ENCODE results near the gene CEBPA.

CEBPA gene

GRCh38 chr19:33291623-33292534 lies 10.5 kb downstream of the CEBPA start:
- H3K27ac ChIP-seq (ENCODE audit: low read length), result no peak overlapping the region
- H3K4me1 ChIP-seq (ENCODE audit: low read length), result no peaks in the 10 kb centered on the region
- no peaks in the 10 kb centered on the region for H3K36me3 ChIP-seq (replicated peaks; ENCODE audit: low read depth, low read length)
- H3K27me3 ChIP-seq (ENCODE audit: low read depth, low read length), result peaks cover 27% of the 10 kb centered on the region; the same call in 1 of the 2 replicates
- no peak overlapping the region for H2AFZ ChIP-seq (ENCODE audit: low read depth, low read length)
- no peaks in the 10 kb centered on the region for H4K20me1 ChIP-seq (ENCODE audit: insufficient read depth, low read length)
- peaks cover 14% of the 10 kb centered on the region; the same call in 1 of the 2 replicates for H3K9me3 ChIP-seq (ENCODE audit: insufficient read depth, low read length)
- no peak overlapping the region for H3K9ac ChIP-seq (ENCODE audit: low read length)
- TF ChIP-seq CTCF (IDR thresholded peaks at IDR 0.05; ENCODE audit: low read depth, low read length) (no peak), EZH2phosphoT487 (IDR thresholded peaks at IDR 0.05; ENCODE audit: low read depth) (no peak)
- H3K79me2 ChIP-seq (ENCODE audit: low read length), result no peaks in the 10 kb centered on the region
- no peak overlapping the region for H3K4me2 ChIP-seq (ENCODE audit: low read length)
- H3K4me3 ChIP-seq (ENCODE audit: low read length), result no peak overlapping the region

GRCh38 chr19:33290956-33291622 lies 11.2 kb downstream of the CEBPA start:
- Histone ChIP-seq H3K9me3 (ENCODE audit: insufficient read depth, low read length) (peaks cover 14% of the 10 kb centered on the region; the same call in 1 of the 2 replicates), H3K4me3 (ENCODE audit: low read length) (no peak overlapping the region), H3K4me2 (ENCODE audit: low read length) (no peak overlapping the region), H3K27me3 (ENCODE audit: low read depth, low read length) (peaks cover 27% of the 10 kb centered on the region; the same call in 1 of the 2 replicates), H3K79me2 (ENCODE audit: low read length) (no peaks in the 10 kb centered on the region), H3K9ac (ENCODE audit: low read length) (no peak overlapping the region), H3K27ac (ENCODE audit: low read length) (no peak overlapping the region), H3K36me3 (replicated peaks; ENCODE audit: low read depth, low read length) (no peaks in the 10 kb centered on the region), H3K4me1 (ENCODE audit: low read length) (no peaks in the 10 kb centered on the region), H2AFZ (ENCODE audit: low read depth, low read length) (no peak overlapping the region), H4K20me1 (ENCODE audit: insufficient read depth, low read length) (no peaks in the 10 kb centered on the region)
- TF ChIP-seq EZH2phosphoT487 (IDR thresholded peaks at IDR 0.05; ENCODE audit: low read depth) (no peak), CTCF (IDR thresholded peaks at IDR 0.05; ENCODE audit: low read depth, low read length) (no peak)

- Histone ChIP-seq H3K79me2 (ENCODE audit: low read length) (no peaks in the 10 kb centered on the region), H3K4me2 (ENCODE audit: low read length) (no peak overlapping the region), H3K9me3 (ENCODE audit: insufficient read depth, low read length) (peaks cover 14% of the 10 kb centered on the region; the same call in 1 of the 2 replicates), H3K36me3 (replicated peaks; ENCODE audit: low read depth, low read length) (no peaks in the 10 kb centered on the region), H3K9ac (ENCODE audit: low read length) (no peak overlapping the region), H2AFZ (ENCODE audit: low read depth, low read length) (no peak overlapping the region), H4K20me1 (ENCODE audit: insufficient read depth, low read length) (no peaks in the 10 kb centered on the region), H3K4me3 (ENCODE audit: low read length) (no peak overlapping the region), H3K27me3 (ENCODE audit: low read depth, low read length) (peaks cover 30% of the 10 kb centered on the region), H3K4me1 (ENCODE audit: low read length) (no peaks in the 10 kb centered on the region), H3K27ac (ENCODE audit: low read length) (no peak overlapping the region)
- no peak for TF ChIP-seq CTCF (IDR thresholded peaks at IDR 0.05; ENCODE audit: low read depth, low read length)
- TF ChIP-seq EZH2phosphoT487 (IDR thresholded peaks at IDR 0.05; ENCODE audit: low read depth), result no peak
These were observed 12.1 kb downstream of the CEBPA start for GRCh38 chr19:33290082-33290815.
